ENCODE measurements around the gene PRELP. TPM values are rescaled to one million over a fixed set of nuclear protein-coding genes. Genes with fewer than 3 reads are reported as not detected.

Gene PRELP
- total and polyA plus RNA-seq, 2 donors (not counting 1 experiment from before 2014, with no cell fraction given) = not detected

DNA sequence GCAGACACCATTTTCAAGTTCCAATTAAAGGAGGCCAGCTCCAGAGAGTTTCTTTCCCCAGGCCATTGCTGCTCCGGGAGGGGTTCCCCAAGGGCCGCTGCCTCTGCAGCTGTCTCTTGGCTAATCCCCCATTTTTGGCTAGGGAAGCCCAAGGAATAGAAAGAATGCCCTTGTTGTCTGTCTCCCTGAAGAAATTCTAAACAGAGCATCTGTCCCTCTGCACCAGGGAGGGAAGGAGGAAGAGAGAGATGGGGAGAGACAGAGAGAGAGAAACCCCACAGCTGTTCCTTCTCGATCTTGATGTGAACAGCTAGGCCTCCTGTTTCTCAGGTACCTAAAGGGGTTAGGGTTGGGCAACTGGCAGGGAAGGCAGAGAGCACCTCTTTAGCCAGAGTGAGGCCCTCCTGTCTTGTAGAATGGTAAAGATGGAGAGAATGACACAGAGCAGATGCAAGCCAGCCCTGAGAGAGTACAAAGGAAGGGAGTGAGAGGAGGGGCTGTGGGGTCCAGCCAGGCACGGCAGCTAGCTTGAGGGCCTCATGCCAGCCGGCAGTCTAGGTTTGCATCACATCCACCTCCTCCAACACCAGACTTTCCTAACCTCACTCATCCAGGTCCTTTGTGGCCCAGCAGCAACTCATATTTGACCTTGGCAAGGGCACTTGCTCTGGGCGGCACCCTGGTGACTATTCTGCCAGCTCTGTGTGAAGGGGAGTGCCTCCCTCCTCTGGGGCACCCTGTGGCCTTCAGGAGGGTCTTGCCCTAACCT is 31.4 kb downstream of the PRELP start:
- Mint-ChIP-seq H3K9me3 (ENCODE audit: insufficient read depth) (no peaks in the 10 kb centered on the region), H3K27ac (no peak overlapping the region), H3K4me3 (no peak overlapping the region), H3K27me3 (peaks cover 15% of the 10 kb centered on the region), H3K4me1 (peaks cover 2% of the 10 kb centered on the region)
- Histone ChIP-seq H3K27me3 (replicated peaks in 1 of 4; ENCODE audit: control extremely low read depth in 1 of 4, control insufficient read depth in 3 of 4, insufficient read depth in 4 of 4, low read length in 3 of 4) (peaks cover 0 to 7% (median 0%) of the 10 kb centered on the region in 4 experiments), H3K4me2 (replicated peaks; ENCODE audit: low read depth, low read length, poor library complexity, severe bottlenecking) (no peak overlapping the region), H3K9ac (ENCODE audit: low read length) (no peak overlapping the region), H3K4me1 (ENCODE audit: control insufficient read depth in 2 of 2, insufficient read depth in 2 of 2, low read length in 2 of 2) (no peaks in the 10 kb centered on the region), H3K36me3 (replicated peaks in 1 of 2; ENCODE audit: control extremely low read depth in 1 of 2, control insufficient read depth in 1 of 2, extremely low read depth in 1 of 2, insufficient read depth in 2 of 2, low read length in 1 of 2) (no peaks in the 10 kb centered on the region), H3K27ac (ENCODE audit: low read length in 2 of 2) (no peak overlapping the region), H4K20me1 (ENCODE audit: control insufficient read depth, insufficient read depth, low read length, poor library complexity, severe bottlenecking) (no peaks in the 10 kb centered on the region), H3K4me3 (ENCODE audit: control extremely low read depth in 1 of 5, extremely low read depth in 1 of 5, insufficient read depth in 1 of 5, low read depth in 2 of 5, low read length in 4 of 5) (no peak overlapping the region), H3K79me2 (ENCODE audit: control insufficient read depth, insufficient read depth, low read length) (no peaks in the 10 kb centered on the region), H3K9me3 (ENCODE audit: control extremely low read depth in 1 of 3, control insufficient read depth in 2 of 3, insufficient read depth in 1 of 3, low read length in 2 of 3) (no peaks in the 10 kb centered on the region), H2AFZ (ENCODE audit: insufficient read depth, low read depth, low read length, poor library complexity, severe bottlenecking) (no peak overlapping the region)
- POLR2A ChIA-PET = no interaction called here
- ATAC-seq (ENCODE audit: low read depth) (no peak), DNase-seq (no peak)
- no peak for TF ChIP-seq EZH2 (IDR thresholded peaks at IDR 0.05; ENCODE audit: borderline replicate concordance, insufficient read depth, low read depth, low read length, poor library complexity, severe bottlenecking)
- TF ChIP-seq, protein P1, sequence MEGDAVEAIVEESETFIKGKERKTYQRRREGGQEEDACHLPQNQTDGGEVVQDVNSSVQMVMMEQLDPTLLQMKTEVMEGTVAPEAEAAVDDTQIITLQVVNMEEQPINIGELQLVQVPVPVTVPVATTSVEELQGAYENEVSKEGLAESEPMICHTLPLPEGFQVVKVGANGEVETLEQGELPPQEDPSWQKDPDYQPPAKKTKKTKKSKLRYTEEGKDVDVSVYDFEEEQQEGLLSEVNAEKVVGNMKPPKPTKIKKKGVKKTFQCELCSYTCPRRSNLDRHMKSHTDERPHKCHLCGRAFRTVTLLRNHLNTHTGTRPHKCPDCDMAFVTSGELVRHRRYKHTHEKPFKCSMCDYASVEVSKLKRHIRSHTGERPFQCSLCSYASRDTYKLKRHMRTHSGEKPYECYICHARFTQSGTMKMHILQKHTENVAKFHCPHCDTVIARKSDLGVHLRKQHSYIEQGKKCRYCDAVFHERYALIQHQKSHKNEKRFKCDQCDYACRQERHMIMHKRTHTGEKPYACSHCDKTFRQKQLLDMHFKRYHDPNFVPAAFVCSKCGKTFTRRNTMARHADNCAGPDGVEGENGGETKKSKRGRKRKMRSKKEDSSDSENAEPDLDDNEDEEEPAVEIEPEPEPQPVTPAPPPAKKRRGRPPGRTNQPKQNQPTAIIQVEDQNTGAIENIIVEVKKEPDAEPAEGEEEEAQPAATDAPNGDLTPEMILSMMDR (IDR thresholded peaks at IDR 0.05) = no peak
- WGBS (ENCODE audit: insufficient coverage) = 83% methylated on average over 4 of the region's 6 CpGs
- intact Hi-C loops (cut with micrococcal nuclease) = loop anchor here (10.0 kb wide), 1 partner anchor 858 kb away; no protein-coding TSS in a partner anchor
- CTCF ChIA-PET = interaction anchor here (0.7 to 10.8 kb wide), 7 partner anchors 82 to 311 kb away, joined by 3 to 267 read pairs (median 4); no protein-coding TSS in a partner anchor

DNA sequence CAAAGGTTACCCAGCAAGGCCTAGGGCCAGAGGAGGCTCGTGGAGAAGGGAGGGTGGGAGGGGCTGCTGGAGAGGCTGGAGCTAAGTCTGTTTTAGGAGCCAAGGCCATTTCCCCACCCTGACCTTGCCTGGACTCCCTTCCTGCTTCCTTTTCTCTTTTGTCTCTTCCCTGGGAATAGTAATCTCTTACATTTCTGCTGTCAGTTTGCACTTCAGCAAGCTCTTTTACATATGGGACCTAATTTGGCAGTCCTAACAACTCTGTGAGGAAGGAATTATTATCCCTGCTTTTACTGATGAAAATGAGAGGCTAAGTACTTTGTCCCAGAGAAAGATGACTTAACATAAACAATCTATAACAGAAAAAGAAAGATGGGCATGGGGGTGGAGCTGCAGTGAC is 32.2 kb downstream of the PRELP start:
- Histone ChIP-seq H3K9ac (ENCODE audit: low read length) (no peak overlapping the region), H2AFZ (ENCODE audit: insufficient read depth, low read depth, low read length, poor library complexity, severe bottlenecking) (no peak overlapping the region), H3K4me1 (ENCODE audit: control insufficient read depth in 2 of 2, insufficient read depth in 2 of 2, low read length in 2 of 2) (no peaks in the 10 kb centered on the region), H3K36me3 (replicated peaks in 1 of 2; ENCODE audit: control extremely low read depth in 1 of 2, control insufficient read depth in 1 of 2, extremely low read depth in 1 of 2, insufficient read depth in 2 of 2, low read length in 1 of 2) (no peaks in the 10 kb centered on the region), H3K9me3 (ENCODE audit: control extremely low read depth in 1 of 3, control insufficient read depth in 2 of 3, insufficient read depth in 1 of 3, low read length in 2 of 3) (no peaks in the 10 kb centered on the region), H3K79me2 (ENCODE audit: control insufficient read depth, insufficient read depth, low read length) (no peaks in the 10 kb centered on the region), H3K27ac (ENCODE audit: low read length in 2 of 2) (no peak overlapping the region), H3K4me2 (replicated peaks; ENCODE audit: low read depth, low read length, poor library complexity, severe bottlenecking) (no peak overlapping the region), H4K20me1 (ENCODE audit: control insufficient read depth, insufficient read depth, low read length, poor library complexity, severe bottlenecking) (no peaks in the 10 kb centered on the region), H3K4me3 (ENCODE audit: control extremely low read depth in 1 of 5, extremely low read depth in 1 of 5, insufficient read depth in 1 of 5, low read depth in 2 of 5, low read length in 4 of 5) (no peak overlapping the region), H3K27me3 (replicated peaks in 1 of 4; ENCODE audit: control extremely low read depth in 1 of 4, control insufficient read depth in 3 of 4, insufficient read depth in 4 of 4, low read length in 3 of 4) (peaks cover 0 to 7% (median 0%) of the 10 kb centered on the region in 4 experiments)
- Mint-ChIP-seq H3K4me3 (no peak overlapping the region), H3K4me1 (peaks cover 7% of the 10 kb centered on the region), H3K9me3 (ENCODE audit: insufficient read depth) (no peaks in the 10 kb centered on the region), H3K27ac (no peak overlapping the region), H3K27me3 (peaks cover 11% of the 10 kb centered on the region)
- TF ChIP-seq EZH2 (IDR thresholded peaks at IDR 0.05; ENCODE audit: borderline replicate concordance, insufficient read depth, low read depth, low read length, poor library complexity, severe bottlenecking) = no peak
- TF ChIP-seq, protein P1 (IDR thresholded peaks at IDR 0.05) = no peak
- WGBS (ENCODE audit: insufficient coverage) = no CpG with 5 or more reads among the region's 1 CpG
- DNase-seq (no peak), ATAC-seq (ENCODE audit: low read depth) (no peak)
- intact Hi-C loops (cut with micrococcal nuclease) = loop anchor here (10.0 kb wide), 1 partner anchor 857 kb away; no protein-coding TSS in a partner anchor
- CTCF ChIA-PET = interaction anchor here (0.8 to 10.8 kb wide), 3 partner anchors 194 to 269 kb away, joined by 3 to 267 read pairs (median 3); no protein-coding TSS in a partner anchor
- POLR2A ChIA-PET = interaction anchor here (0.5 kb wide), 1 partner anchor 195 kb away, joined by 4 read pairs; no protein-coding TSS in a partner anchor

Measured in B cell (primary cell).